OCI-LY3 (cell line): ENCODE data around the gene GEN1.

Experiments used
- H2AFZ ChIP-seq: fragments of 200-600, 300-600 bp; shearing (Covaris generic); 2 replicates; pipeline ENCODE4 v1.6.0; 2014; ENCODE audit warnings: antibody characterized with exemption, low read depth, low read length
- H3K27ac ChIP-seq: fragments of 200-600, 300-600 bp; sonication (generic); 2 replicates; pipeline ENCODE4 v1.5.1; 2014; ENCODE audit warnings: mild to moderate bottlenecking, low read length, moderate library complexity, mixed read lengths
- H3K27me3 ChIP-seq: fragments of 200-600, 300-600 bp; sonication (generic); 2 replicates; pipeline ENCODE4 v1.6.1; 2014; ENCODE audit warnings: low read depth, low read length, mixed read lengths
- H3K36me3 ChIP-seq: fragments of 200-600, 300-600 bp; sonication (generic); replicated peaks from 2 replicates; pipeline ENCODE3; 2014; ENCODE audit warnings: low read depth, low read length, mixed read lengths
- H3K4me1 ChIP-seq: fragments of 300-600, 200-600 bp; sonication (generic); 2 replicates; pipeline ENCODE4 v1.6.1; 2014; ENCODE audit warnings: low read length, mixed read lengths
- H3K4me2 ChIP-seq: fragments of 200-600, 300-600 bp; sonication (generic); 2 replicates; pipeline ENCODE4 v1.6.1; 2014; ENCODE audit warnings: low read length, mixed read lengths
- H3K4me3 ChIP-seq: fragments of 300-600, 200-600 bp; sonication (generic); 2 replicates; pipeline ENCODE4 v1.5.1; 2014; ENCODE audit warnings: antibody characterized with exemption, mild to moderate bottlenecking, low read length, moderate library complexity
- H3K79me2 ChIP-seq: fragments of 300-600, 200-600 bp; shearing (Covaris generic); 2 replicates; pipeline ENCODE4 v1.6.1; 2014; ENCODE audit warnings: mild to moderate bottlenecking, low read length, mixed read lengths
- H3K9ac ChIP-seq: fragments of 300-600, 200-600 bp; shearing (Covaris generic); 2 replicates; pipeline ENCODE4 v1.6.0; 2014; ENCODE audit warnings: mild to moderate bottlenecking, low read length, moderate library complexity
- H3K9me3 ChIP-seq: fragments of 200-600, 300-600 bp; shearing (Covaris generic); 2 replicates; pipeline ENCODE4 v1.6.1; 2014; ENCODE audit warnings: low read length, mixed read lengths; ENCODE audit not compliant: insufficient read depth
- H4K20me1 ChIP-seq: fragments of 200-600, 300-600 bp; sonication (generic); 2 replicates; pipeline ENCODE4 v1.6.1; 2016; ENCODE audit warnings: low read length, mixed read lengths; ENCODE audit not compliant: insufficient read depth
- CTCF ChIP-seq: fragments of 200-600, 300-600 bp; sonication (generic); IDR thresholded peaks from 2 replicates; pipeline ENCODE4 v1.5.1; 2014; ENCODE audit warnings: antibody characterized with exemption, low read length, low read depth
- EZH2phosphoT487 ChIP-seq: fragments of 200-600 bp; shearing (Covaris generic); IDR thresholded peaks from 2 replicates; pipeline ENCODE4 v1.6.1; 2018; ENCODE audit warnings: antibody characterized with exemption, mixed run types, low read depth

The GEN1 gene

DNA sequence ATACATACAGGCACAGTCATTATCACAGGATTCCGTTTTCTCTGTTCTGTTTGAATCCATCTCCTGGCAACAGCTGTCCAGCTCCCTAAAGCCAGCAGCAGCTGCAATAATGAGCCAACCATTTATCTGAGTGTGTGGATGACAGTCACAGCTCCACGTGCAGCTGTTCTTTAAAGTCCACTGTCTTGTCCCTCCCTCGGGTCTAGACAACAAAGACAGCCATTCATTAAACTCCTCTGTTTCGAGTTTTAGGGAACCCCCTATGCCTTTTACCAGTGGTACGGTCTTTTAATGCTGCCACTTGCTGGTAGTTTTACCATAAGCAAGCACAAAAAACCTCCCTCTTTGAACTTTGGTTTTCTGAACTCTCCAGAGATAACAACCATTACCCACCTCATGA is 46.3 kb downstream of the GEN1 start:
- H3K4me3 ChIP-seq: peak overlapping the region; percentile 65
- no peaks in the 10 kb centered on the region for H3K36me3 ChIP-seq
- H3K9me3 ChIP-seq: no peaks in the 10 kb centered on the region
- no peaks in the 10 kb centered on the region for H3K27me3 ChIP-seq
- H3K9ac ChIP-seq: peak overlapping the region; percentile 61
- peaks cover 79% of the 10 kb centered on the region for H3K4me1 ChIP-seq
- peak overlapping the region; percentile 53 for H3K27ac ChIP-seq
- H2AFZ ChIP-seq: peak overlapping the region; percentile 36; the same call in 1 of the 2 replicates
- peak overlapping the region; percentile 71 for H3K4me2 ChIP-seq
- peaks cover 13% of the 10 kb centered on the region for H3K79me2 ChIP-seq
- H4K20me1 ChIP-seq: no peaks in the 10 kb centered on the region
- TF ChIP-seq CTCF (peak; percentile 13; the same call in 1 of the 2 replicates), EZH2phosphoT487 (no peak)

DNA sequence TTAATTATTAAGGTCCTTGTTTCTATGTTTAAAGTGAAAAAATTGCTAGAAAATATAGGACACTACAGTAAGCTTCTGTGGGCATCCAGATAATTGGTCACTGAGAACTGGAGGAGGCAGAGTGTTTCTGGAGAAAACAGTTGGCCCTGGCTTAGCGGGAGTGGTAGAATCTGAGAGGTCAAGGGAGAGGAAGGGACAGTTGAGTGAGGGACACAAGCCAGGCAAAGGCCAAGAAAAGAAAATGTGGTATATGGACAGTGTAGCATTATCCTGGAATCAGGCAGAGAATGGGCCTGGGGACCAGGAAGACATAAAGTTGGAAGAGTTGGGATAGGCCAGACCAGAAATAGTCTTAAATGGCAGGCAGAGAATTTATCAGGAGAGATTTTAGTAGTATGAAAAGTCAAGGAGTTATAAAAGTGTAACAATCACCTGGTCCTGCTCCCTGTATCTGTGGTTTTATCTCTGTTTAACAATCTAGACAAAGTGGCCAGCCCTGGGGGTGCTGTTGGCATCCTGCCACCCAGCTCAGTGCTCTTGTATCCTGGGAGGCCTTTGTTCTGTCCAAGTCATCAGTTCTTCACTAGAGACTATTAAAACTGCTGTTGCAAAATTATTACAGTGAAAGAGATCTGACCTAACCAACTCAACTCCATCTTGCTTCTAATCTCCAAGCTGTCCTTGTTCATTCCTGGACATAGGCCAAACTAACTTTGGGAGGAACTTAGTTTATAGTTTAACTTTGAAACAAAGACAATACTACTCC is 46.9 kb downstream of the GEN1 start:
- H3K9me3 ChIP-seq: no peaks in the 10 kb centered on the region
- H3K4me1 ChIP-seq: peaks cover 79% of the 10 kb centered on the region
- H4K20me1 ChIP-seq: no peaks in the 10 kb centered on the region
- TF ChIP-seq EZH2phosphoT487 (no peak), CTCF (no peak)
- H3K4me2 ChIP-seq: peak overlapping the region; percentile 71
- H3K4me3 ChIP-seq: peak overlapping the region; percentile 65
- peaks cover 13% of the 10 kb centered on the region for H3K79me2 ChIP-seq
- no peaks in the 10 kb centered on the region for H3K36me3 ChIP-seq
- H3K9ac ChIP-seq: peak overlapping the region; percentile 61
- no peak overlapping the region for H2AFZ ChIP-seq
- no peaks in the 10 kb centered on the region for H3K27me3 ChIP-seq
- H3K27ac ChIP-seq: peak overlapping the region; percentile 53

- no peak for TF ChIP-seq CTCF
- no peak for TF ChIP-seq EZH2phosphoT487
- Histone ChIP-seq H3K27me3 (no peaks in the 10 kb centered on the region), H3K27ac (peak overlapping the region; percentile 99), H3K9ac (peak overlapping the region; percentile 68), H3K4me3 (peak overlapping the region; percentile 66), H4K20me1 (no peaks in the 10 kb centered on the region), H3K4me1 (peaks cover 88% of the 10 kb centered on the region), H2AFZ (no peak overlapping the region), H3K79me2 (peaks cover 13% of the 10 kb centered on the region), H3K4me2 (peak overlapping the region; percentile 85), H3K36me3 (peaks cover 3% of the 10 kb centered on the region), H3K9me3 (no peaks in the 10 kb centered on the region)
Observed at GRCh38 chr2:17803497-17803896, 49.6 kb downstream of the GEN1 start.

DNA sequence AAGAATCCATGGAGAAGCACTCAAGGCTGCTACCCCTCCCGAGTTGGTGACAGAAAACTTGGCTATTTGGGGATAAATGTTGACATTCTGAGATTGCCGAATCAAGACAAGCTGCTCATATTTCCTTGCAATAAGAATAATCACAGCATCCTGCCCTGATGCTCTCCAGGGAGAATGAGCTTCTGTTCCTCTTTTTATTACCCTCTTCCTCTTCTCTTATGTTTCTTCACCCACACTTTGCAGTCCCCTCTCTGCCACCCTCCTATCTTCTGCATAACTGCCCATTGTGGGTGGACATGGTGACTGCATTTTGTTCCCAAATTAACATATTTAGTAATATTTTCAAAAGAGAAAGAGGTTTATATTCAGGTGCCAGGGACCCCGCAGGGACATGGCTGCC is 50.4 kb downstream of the GEN1 start:
- H3K4me3 ChIP-seq: peak overlapping the region; percentile 66
- no peaks in the 10 kb centered on the region for H4K20me1 ChIP-seq
- TF ChIP-seq CTCF (no peak; the same call in 1 of the 2 replicates), EZH2phosphoT487 (0 out of 2 replicates have a peak, but pooled peaks have one; percentile 64)
- H3K4me2 ChIP-seq: peak overlapping the region; percentile 85
- H3K4me1 ChIP-seq: peaks cover 79% of the 10 kb centered on the region
- no peak overlapping the region for H2AFZ ChIP-seq
- peak overlapping the region; percentile 94 for H3K9ac ChIP-seq
- no peaks in the 10 kb centered on the region for H3K27me3 ChIP-seq
- H3K27ac ChIP-seq: peak overlapping the region; percentile 99
- H3K9me3 ChIP-seq: no peaks in the 10 kb centered on the region
- H3K36me3 ChIP-seq: peaks cover 3% of the 10 kb centered on the region
- H3K79me2 ChIP-seq: peaks cover 13% of the 10 kb centered on the region
